ENCODE measurements around the gene SRP54. TPM values are rescaled to one million over a fixed set of nuclear protein-coding genes. Genes with fewer than 3 reads are reported as not detected.

The SRP54 gene
- total and polyA plus RNA-seq, 2 donors (not counting 3 experiments of a cell fraction or from before 2014, with no cell fraction given) = 32.8 to 63.7 TPM

DNA sequence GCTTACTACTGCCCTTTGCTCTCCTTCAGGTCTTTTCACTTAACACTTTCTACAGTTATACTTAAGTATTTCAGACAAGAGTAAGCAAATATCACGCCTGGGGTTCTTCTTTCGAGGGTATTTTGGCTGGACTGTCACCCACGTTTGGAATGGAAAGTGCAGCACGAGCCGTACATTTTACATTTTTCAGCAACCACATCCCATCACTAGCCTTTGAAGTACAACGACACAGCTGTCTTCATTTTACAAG lies 62.9 kb downstream of the SRP54 start:
- H3K4me2 ChIP-seq (ENCODE audit: insufficient read depth, low read length) = peak overlapping the region; percentile 96
- H3K27me3 ChIP-seq (ENCODE audit: control insufficient read depth in 2 of 2, insufficient read depth in 2 of 2, low read length in 2 of 2) = no peaks in the 10 kb centered on the region
- POLR2A ChIA-PET = interaction anchor here (0.8 to 1.4 kb wide), 7 partner anchors 19 to 395 kb away, joined by 3 to 10 read pairs (median 4); partner anchors contain the start of genes BAZ1A, NFKBIA and SRP54
- CTCF ChIA-PET = interaction anchor here (1.1 to 1.8 kb wide), 4 partner anchors 10 to 373 kb away, joined by 3 to 6 read pairs (median 5); no protein-coding TSS in a partner anchor
- peak overlapping the region; percentile 63 to 91 (median 69) for H3K4me3 ChIP-seq (replicated peaks in 1 of 3; ENCODE audit: insufficient read depth in 1 of 3, low read depth in 1 of 3, low read length in 3 of 3)
- no peaks in the 10 kb centered on the region for H3K9me1 ChIP-seq (replicated peaks; ENCODE audit: control insufficient read depth, extremely low read depth, insufficient read depth, low read length)
- no peak for FAIRE-seq
- H3K79me2 ChIP-seq (ENCODE audit: control insufficient read depth, insufficient read depth, low read length) = peaks cover 11% of the 10 kb centered on the region
- H2AFZ ChIP-seq (ENCODE audit: low read depth, low read length) = peak overlapping the region; percentile 90
- intact Hi-C loops (cut with micrococcal nuclease) (loop anchor here (1.0 to 5.0 kb wide), 4 partner anchors 63 to 367 kb away; partner anchors contain the start of genes BAZ1A, PPP2R3C and SRP54), dilution Hi-C loops (cut with MboI; ENCODE audit: extremely low pct_ligation_motif_present, low sequenced_read_pairs) (no loop called here)
- H3K9ac ChIP-seq (replicated peaks; ENCODE audit: extremely low read depth, insufficient read depth, low read length) = peak overlapping the region; percentile 93
- BruUV-seq (replicated peaks) = TSS peak; percentile 87
- peak overlapping the region; percentile 94 for H3K27ac ChIP-seq (ENCODE audit: insufficient read depth, low read depth, low read length)
- DNase-seq (ENCODE audit: low read depth, low spot score) = no peak
- H3K4me1 ChIP-seq (ENCODE audit: control insufficient read depth, extremely low read depth, insufficient read depth, low read length) = peaks cover 20% of the 10 kb centered on the region
- TF ChIP-seq, protein P1, sequence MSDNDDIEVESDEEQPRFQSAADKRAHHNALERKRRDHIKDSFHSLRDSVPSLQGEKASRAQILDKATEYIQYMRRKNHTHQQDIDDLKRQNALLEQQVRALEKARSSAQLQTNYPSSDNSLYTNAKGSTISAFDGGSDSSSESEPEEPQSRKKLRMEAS (IDR thresholded peaks at IDR 0.05; ENCODE audit: insufficient read depth, insufficient read length) = no peak
- TF ChIP-seq POLR2AphosphoS5 (IDR thresholded peaks at IDR 0.05; ENCODE audit: insufficient read depth, low read depth, low read length) (no peak), FOS (IDR thresholded peaks at IDR 0.05; ENCODE audit: borderline replicate concordance, insufficient read depth, low read length) (no peak), JUN (IDR thresholded peaks at IDR 0.05; ENCODE audit: borderline replicate concordance, insufficient read depth, insufficient read length, low read depth) (no peak)
- no peaks in the 10 kb centered on the region for H3K9me3 ChIP-seq (replicated peaks; ENCODE audit: control insufficient read depth, insufficient read depth, low read length)
- H3K36me3 ChIP-seq (ENCODE audit: control insufficient read depth in 2 of 2, extremely low read depth in 1 of 2, insufficient read depth in 2 of 2, low read length in 2 of 2) = no peaks in the 10 kb centered on the region
- H4K20me1 ChIP-seq (replicated peaks; ENCODE audit: control insufficient read depth, extremely low read depth, insufficient read depth, low read length) = no peaks in the 10 kb centered on the region

DNA sequence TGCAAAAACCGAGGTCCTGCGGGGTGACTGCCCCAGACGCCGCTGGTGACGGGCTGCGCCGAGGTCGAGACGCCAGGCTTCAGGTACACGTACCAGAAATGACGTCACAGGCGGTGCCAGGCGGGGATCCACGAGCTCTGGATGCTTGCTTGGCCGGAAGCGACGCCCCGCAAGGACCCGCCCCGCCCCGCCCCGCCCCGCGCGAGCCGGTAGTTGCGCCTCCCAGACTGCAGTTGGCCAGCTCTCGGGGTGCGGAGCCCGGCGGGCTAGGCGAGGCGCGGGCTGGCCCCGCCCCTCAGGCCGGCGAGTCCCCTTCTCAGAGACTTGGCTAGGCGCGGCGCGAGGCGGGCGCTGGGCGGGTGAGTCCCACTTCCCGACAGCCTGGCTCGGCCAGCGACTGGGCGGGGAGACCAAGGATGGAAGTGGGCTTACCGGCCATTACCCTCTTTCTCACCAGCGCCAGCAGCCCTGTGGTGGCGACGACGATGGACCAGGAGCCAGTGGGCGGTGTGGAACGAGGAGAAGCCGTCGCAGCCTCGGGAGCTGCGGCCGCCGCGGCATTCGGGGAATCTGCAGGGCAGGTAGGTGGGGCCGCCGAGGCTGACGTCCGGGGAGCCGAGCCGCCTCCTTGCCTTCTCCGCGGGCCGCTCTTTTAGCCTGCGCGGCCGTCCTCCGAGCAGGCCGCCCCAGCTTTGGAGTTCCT lies 63.4 kb downstream of the SRP54 start, which contains the start of gene FAM177A1:
FAM177A1 (plus strand) TSS at position 225 of the 703 bp plus-strand sequence; CDS start at position 417, 192 bp downstream.
- H3K27ac ChIP-seq (ENCODE audit: insufficient read depth, low read depth, low read length) = peak within 1 kb of the TSS; percentile 94
- dilution Hi-C loops (cut with MboI; ENCODE audit: extremely low pct_ligation_motif_present, low sequenced_read_pairs) (no loop called here), intact Hi-C loops (cut with micrococcal nuclease) (loop anchor here (1.0 to 5.0 kb wide), 4 partner anchors 64 to 366 kb away; partner anchors contain the start of genes BAZ1A, PPP2R3C and SRP54)
- no peaks in the 10 kb centered on the region for H3K27me3 ChIP-seq (ENCODE audit: control insufficient read depth in 2 of 2, insufficient read depth in 2 of 2, low read length in 2 of 2)
- no peaks in the 10 kb centered on the region for H3K9me3 ChIP-seq (replicated peaks; ENCODE audit: control insufficient read depth, insufficient read depth, low read length)
- POLR2A ChIA-PET = interaction anchor here (0.5 to 1.4 kb wide), 9 partner anchors 18 to 395 kb away, joined by 3 to 10 read pairs (median 4); partner anchors contain the start of genes BAZ1A, NFKBIA and SRP54
- no peaks in the 10 kb centered on the region for H4K20me1 ChIP-seq (replicated peaks; ENCODE audit: control insufficient read depth, extremely low read depth, insufficient read depth, low read length)
- H3K4me3 ChIP-seq (replicated peaks in 1 of 3; ENCODE audit: insufficient read depth in 1 of 3, low read depth in 1 of 3, low read length in 3 of 3) = peak within 1 kb of the TSS; percentile 69 to 91 (median 74)
- peak within 1 kb of the TSS; percentile 93 for H3K9ac ChIP-seq (replicated peaks; ENCODE audit: extremely low read depth, insufficient read depth, low read length)
- peaks cover 11% of the 10 kb centered on the region for H3K79me2 ChIP-seq (ENCODE audit: control insufficient read depth, insufficient read depth, low read length)
- CTCF ChIA-PET = interaction anchor here (1.1 to 1.8 kb wide), 5 partner anchors 10 to 373 kb away, joined by 3 to 6 read pairs (median 4); no protein-coding TSS in a partner anchor
- H2AFZ ChIP-seq (ENCODE audit: low read depth, low read length) = peak within 1 kb of the TSS; percentile 95
- peaks cover 21% of the 10 kb centered on the region for H3K4me1 ChIP-seq (ENCODE audit: control insufficient read depth, extremely low read depth, insufficient read depth, low read length)
- peak within 1 kb of the TSS; percentile 96 for H3K4me2 ChIP-seq (ENCODE audit: insufficient read depth, low read length)
- DNase-seq (ENCODE audit: low read depth, low spot score) (peak; percentile 98), FAIRE-seq (peak; percentile 77)
- no peaks in the 10 kb centered on the region for H3K36me3 ChIP-seq (ENCODE audit: control insufficient read depth in 2 of 2, extremely low read depth in 1 of 2, insufficient read depth in 2 of 2, low read length in 2 of 2)
- no TSS peak for BruUV-seq (replicated peaks)
- no peaks in the 10 kb centered on the region for H3K9me1 ChIP-seq (replicated peaks; ENCODE audit: control insufficient read depth, extremely low read depth, insufficient read depth, low read length)
- peak; percentile 87 for TF ChIP-seq POLR2AphosphoS5 (IDR thresholded peaks at IDR 0.05; ENCODE audit: insufficient read depth, low read depth, low read length)
- TF ChIP-seq, protein P2, sequence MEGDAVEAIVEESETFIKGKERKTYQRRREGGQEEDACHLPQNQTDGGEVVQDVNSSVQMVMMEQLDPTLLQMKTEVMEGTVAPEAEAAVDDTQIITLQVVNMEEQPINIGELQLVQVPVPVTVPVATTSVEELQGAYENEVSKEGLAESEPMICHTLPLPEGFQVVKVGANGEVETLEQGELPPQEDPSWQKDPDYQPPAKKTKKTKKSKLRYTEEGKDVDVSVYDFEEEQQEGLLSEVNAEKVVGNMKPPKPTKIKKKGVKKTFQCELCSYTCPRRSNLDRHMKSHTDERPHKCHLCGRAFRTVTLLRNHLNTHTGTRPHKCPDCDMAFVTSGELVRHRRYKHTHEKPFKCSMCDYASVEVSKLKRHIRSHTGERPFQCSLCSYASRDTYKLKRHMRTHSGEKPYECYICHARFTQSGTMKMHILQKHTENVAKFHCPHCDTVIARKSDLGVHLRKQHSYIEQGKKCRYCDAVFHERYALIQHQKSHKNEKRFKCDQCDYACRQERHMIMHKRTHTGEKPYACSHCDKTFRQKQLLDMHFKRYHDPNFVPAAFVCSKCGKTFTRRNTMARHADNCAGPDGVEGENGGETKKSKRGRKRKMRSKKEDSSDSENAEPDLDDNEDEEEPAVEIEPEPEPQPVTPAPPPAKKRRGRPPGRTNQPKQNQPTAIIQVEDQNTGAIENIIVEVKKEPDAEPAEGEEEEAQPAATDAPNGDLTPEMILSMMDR (IDR thresholded peaks at IDR 0.05; ENCODE audit: extremely low read depth in 1 of 2, insufficient read depth in 1 of 2, low read depth in 1 of 2, low read length in 2 of 2) = peak in 1 of 2 donors; percentile 3
- TF ChIP-seq, protein P1 (IDR thresholded peaks at IDR 0.05; ENCODE audit: insufficient read depth, insufficient read length) = peak; percentile 53
- TF ChIP-seq MYC (IDR thresholded peaks at IDR 0.05; ENCODE audit: low read depth, low read length) = no peak
- peak; percentile 61 for TF ChIP-seq POLR2A (IDR thresholded peaks at IDR 0.05; ENCODE audit: low read depth, low read length)
- no peak for TF ChIP-seq GATA2 (IDR thresholded peaks at IDR 0.05; ENCODE audit: insufficient read depth, insufficient read length, low read depth, low read length)
- peak; percentile 53 for TF ChIP-seq JUN (IDR thresholded peaks at IDR 0.05; ENCODE audit: borderline replicate concordance, insufficient read depth, insufficient read length, low read depth)
